ENCODE results near the gene ATP6AP2.

Gene ATP6AP2, protein sequence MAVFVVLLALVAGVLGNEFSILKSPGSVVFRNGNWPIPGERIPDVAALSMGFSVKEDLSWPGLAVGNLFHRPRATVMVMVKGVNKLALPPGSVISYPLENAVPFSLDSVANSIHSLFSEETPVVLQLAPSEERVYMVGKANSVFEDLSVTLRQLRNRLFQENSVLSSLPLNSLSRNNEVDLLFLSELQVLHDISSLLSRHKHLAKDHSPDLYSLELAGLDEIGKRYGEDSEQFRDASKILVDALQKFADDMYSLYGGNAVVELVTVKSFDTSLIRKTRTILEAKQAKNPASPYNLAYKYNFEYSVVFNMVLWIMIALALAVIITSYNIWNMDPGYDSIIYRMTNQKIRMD

DNA sequence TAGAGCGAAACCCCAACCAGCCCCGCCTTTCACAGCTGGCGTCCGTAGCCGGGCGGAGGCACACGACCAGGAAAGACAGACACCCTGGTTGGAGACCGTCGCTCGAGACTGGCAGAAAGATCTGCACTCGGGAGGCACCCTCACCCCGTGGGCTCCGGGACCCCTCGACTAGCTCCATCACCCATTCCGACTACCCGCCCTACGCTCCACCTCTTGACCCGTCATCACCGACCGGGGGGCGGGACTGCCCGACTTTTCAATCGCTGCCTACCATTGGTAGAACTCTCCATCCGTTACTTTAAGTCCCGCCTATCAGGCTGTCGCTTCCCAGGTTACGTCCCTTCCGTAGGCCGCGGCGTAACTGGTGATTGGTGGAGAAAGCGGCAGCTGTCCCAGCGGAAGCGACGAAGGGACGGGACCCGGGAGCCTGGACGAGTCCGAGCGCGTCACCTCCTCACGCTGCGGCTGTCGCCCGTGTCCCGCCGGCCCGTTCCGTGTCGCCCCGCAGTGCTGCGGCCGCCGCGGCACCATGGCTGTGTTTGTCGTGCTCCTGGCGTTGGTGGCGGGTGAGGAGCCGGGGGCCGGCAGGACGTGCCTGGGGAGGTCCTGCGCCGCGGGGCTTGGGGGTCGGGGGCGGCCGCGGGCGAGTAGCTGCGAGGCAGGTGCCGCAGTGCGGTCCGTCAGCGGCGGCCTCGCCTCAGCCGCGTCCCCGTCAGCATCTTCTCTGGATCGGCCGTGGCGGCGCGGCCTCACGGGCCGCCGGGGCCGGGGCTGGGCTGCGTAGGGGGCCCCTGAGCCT, at the start of gene ATP6AP2:
Gene ATP6AP2, plus strand, starts transcription at position 434 of the 799 bp plus-strand sequence. Its CDS starts 96 bp downstream, at position 530.
- no peaks in the 10 kb centered on the region for H3K36me3 ChIP-seq (ENCODE audit: control insufficient read depth in 1 of 2, insufficient read depth in 2 of 2, low read length in 2 of 2)
- H3K9me3 ChIP-seq (ENCODE audit: control insufficient read depth in 1 of 2, low read length in 2 of 2), result no peaks in the 10 kb centered on the region
- peaks cover 0 to 10% of the 10 kb centered on the region in 2 donors for H3K4me1 ChIP-seq (ENCODE audit: control insufficient read depth in 1 of 2, insufficient read depth in 2 of 2, low read length in 2 of 2)
- H3K27ac ChIP-seq (ENCODE audit: low read length), result peak within 1 kb of the TSS; percentile 77
- H3K27me3 ChIP-seq (ENCODE audit: low read depth, low read length), result no peaks in the 10 kb centered on the region
- H3K4me3 ChIP-seq (ENCODE audit: low read depth in 1 of 2, low read length in 2 of 2), result peak within 1 kb of the TSS; percentile 71 to 73

- H3K9me3 ChIP-seq (ENCODE audit: control insufficient read depth in 1 of 2, low read length in 2 of 2), result no peaks in the 10 kb centered on the region
- no peaks in the 10 kb centered on the region for H3K4me1 ChIP-seq (ENCODE audit: control insufficient read depth in 1 of 2, insufficient read depth in 2 of 2, low read length in 2 of 2)
- H3K27ac ChIP-seq (ENCODE audit: low read length), result no peak overlapping the region
- no peak overlapping the region for H3K4me3 ChIP-seq (ENCODE audit: low read depth in 1 of 2, low read length in 2 of 2)
- H3K36me3 ChIP-seq (ENCODE audit: control insufficient read depth in 1 of 2, insufficient read depth in 2 of 2, low read length in 2 of 2), result no peaks in the 10 kb centered on the region
- no peaks in the 10 kb centered on the region for H3K27me3 ChIP-seq (ENCODE audit: low read depth, low read length)
These were observed 49.5 kb upstream of the ATP6AP2 start for GRCh38 chrX:40531056-40531826.

GRCh38 chrX:40537310-40537709, 43.5 kb upstream of the ATP6AP2 start:
- Histone ChIP-seq H3K27me3 (ENCODE audit: low read depth, low read length) (no peaks in the 10 kb centered on the region), H3K36me3 (ENCODE audit: control insufficient read depth in 1 of 2, insufficient read depth in 2 of 2, low read length in 2 of 2) (no peaks in the 10 kb centered on the region), H3K4me3 (ENCODE audit: low read depth in 1 of 2, low read length in 2 of 2) (no peak overlapping the region), H3K27ac (ENCODE audit: low read length) (no peak overlapping the region), H3K9me3 (ENCODE audit: control insufficient read depth in 1 of 2, low read length in 2 of 2) (no peaks in the 10 kb centered on the region), H3K4me1 (ENCODE audit: control insufficient read depth in 1 of 2, insufficient read depth in 2 of 2, low read length in 2 of 2) (no peaks in the 10 kb centered on the region)

DNA sequence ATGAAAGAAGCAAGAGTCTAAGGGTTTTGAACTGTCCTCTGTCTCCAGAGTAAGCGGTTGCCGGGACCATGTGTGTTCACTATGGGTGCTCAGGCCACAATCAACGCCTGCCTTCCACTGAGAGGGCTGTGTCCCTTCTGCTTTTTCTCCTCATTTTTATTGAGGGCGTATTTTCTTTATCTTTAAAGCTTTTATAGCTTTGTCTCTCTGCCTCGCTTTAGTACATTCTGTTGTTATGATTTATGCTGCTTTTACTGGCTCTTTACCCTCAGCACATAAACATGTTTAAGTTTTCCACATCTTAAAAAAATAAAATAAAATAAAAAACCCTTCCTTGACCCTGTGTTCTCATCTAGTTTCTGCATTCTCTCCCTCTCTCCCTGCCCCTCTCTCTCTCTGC, 42.4 kb upstream of the ATP6AP2 start:
- Histone ChIP-seq H3K36me3 (ENCODE audit: control insufficient read depth in 1 of 2, insufficient read depth in 2 of 2, low read length in 2 of 2) (no peaks in the 10 kb centered on the region), H3K9me3 (ENCODE audit: control insufficient read depth in 1 of 2, low read length in 2 of 2) (no peaks in the 10 kb centered on the region), H3K4me3 (ENCODE audit: low read depth in 1 of 2, low read length in 2 of 2) (no peak overlapping the region), H3K4me1 (ENCODE audit: control insufficient read depth in 1 of 2, insufficient read depth in 2 of 2, low read length in 2 of 2) (no peaks in the 10 kb centered on the region), H3K27me3 (ENCODE audit: low read depth, low read length) (no peaks in the 10 kb centered on the region), H3K27ac (ENCODE audit: low read length) (no peak overlapping the region)

DNA sequence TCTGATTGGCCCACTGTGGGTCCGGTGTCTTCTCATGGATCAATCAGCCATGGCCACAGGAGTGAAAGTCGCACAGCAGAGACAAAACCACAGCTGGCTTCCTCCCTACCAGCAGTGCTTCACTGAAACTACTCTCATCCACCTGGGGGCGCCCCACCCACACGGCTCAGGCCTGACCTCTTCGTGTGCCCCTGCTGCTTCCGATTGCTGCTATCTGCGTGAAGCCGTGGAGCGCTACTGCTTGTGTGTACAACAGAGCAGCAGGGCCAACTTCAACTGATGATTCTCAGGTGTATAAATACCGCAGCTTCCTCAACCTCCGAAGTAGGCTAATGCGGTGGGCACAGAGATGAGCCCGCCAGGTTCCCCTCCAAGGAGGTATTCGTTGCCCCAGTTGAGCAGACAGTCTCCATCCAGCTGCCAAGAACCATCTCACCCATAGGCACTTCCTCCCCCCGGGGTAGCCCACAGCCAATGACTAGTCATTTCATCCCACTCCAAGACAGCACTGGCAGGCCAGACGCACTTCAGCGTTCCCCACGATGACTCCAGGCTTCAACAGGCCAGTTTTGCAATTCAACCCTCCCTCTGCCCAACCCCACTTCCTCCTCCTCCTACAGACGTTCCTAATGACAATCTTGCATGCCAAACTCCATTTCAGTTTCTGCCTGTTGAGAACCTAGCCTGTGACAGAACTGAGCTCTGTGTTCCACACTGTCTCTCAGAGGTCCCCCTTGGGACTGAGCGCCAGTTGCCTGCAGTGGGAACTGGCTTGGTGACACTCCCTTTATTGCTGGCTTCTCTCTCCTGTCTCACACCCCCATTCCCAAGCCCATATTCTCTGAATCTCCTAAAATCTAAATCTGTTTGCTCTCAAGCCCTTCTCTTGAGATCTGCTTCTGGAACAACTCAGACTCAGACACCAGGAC, 41.3 kb upstream of the ATP6AP2 start:
- H3K36me3 ChIP-seq (ENCODE audit: control insufficient read depth in 1 of 2, insufficient read depth in 2 of 2, low read length in 2 of 2), result no peaks in the 10 kb centered on the region

DNA sequence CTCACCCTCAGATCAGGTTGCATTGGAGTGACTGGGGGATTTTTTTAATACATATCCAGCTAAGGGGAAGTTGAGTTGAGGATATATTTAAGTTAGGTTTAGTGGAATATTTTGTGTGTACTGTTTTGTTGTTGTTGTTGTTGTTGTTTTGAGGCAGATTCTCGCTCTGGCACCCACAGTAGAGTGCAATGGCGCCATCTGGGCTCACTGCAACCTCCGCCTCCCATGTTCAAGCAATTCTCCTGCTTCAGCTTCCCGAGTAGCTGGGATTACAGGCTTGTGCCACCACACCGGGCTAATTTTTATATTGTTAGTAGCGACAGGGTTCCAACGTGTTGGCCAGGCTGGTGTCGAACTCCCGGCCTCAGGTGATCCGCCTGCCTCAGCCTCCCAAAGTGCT, 38.6 kb upstream of the ATP6AP2 start:
- Histone ChIP-seq H3K27ac (ENCODE audit: low read length) (no peak overlapping the region), H3K36me3 (ENCODE audit: control insufficient read depth in 1 of 2, insufficient read depth in 2 of 2, low read length in 2 of 2) (no peaks in the 10 kb centered on the region), H3K27me3 (ENCODE audit: low read depth, low read length) (no peaks in the 10 kb centered on the region), H3K9me3 (ENCODE audit: control insufficient read depth in 1 of 2, low read length in 2 of 2) (no peaks in the 10 kb centered on the region), H3K4me1 (ENCODE audit: control insufficient read depth in 1 of 2, insufficient read depth in 2 of 2, low read length in 2 of 2) (peaks cover 0 to 6% of the 10 kb centered on the region in 2 donors), H3K4me3 (ENCODE audit: low read depth in 1 of 2, low read length in 2 of 2) (no peak overlapping the region)

More for the DNA sequence above, 41.3 kb upstream of the ATP6AP2 start:
- peaks cover 0 to 3% of the 10 kb centered on the region in 2 donors for H3K4me1 ChIP-seq (ENCODE audit: control insufficient read depth in 1 of 2, insufficient read depth in 2 of 2, low read length in 2 of 2)
- H3K9me3 ChIP-seq (ENCODE audit: control insufficient read depth in 1 of 2, low read length in 2 of 2), result no peaks in the 10 kb centered on the region
- H3K27ac ChIP-seq (ENCODE audit: low read length), result no peak overlapping the region
- no peak overlapping the region for H3K4me3 ChIP-seq (ENCODE audit: low read depth in 1 of 2, low read length in 2 of 2)
- H3K27me3 ChIP-seq (ENCODE audit: low read depth, low read length), result no peaks in the 10 kb centered on the region

- peaks cover 0 to 6% of the 10 kb centered on the region in 2 donors for H3K4me1 ChIP-seq (ENCODE audit: control insufficient read depth in 1 of 2, insufficient read depth in 2 of 2, low read length in 2 of 2)
- H3K9me3 ChIP-seq (ENCODE audit: control insufficient read depth in 1 of 2, low read length in 2 of 2), result no peaks in the 10 kb centered on the region
- H3K27ac ChIP-seq (ENCODE audit: low read length), result no peak overlapping the region
- no peaks in the 10 kb centered on the region for H3K36me3 ChIP-seq (ENCODE audit: control insufficient read depth in 1 of 2, insufficient read depth in 2 of 2, low read length in 2 of 2)
- H3K4me3 ChIP-seq (ENCODE audit: low read depth in 1 of 2, low read length in 2 of 2), result no peak overlapping the region
- no peaks in the 10 kb centered on the region for H3K27me3 ChIP-seq (ENCODE audit: low read depth, low read length)
These were observed 37.8 kb upstream of the ATP6AP2 start for GRCh38 chrX:40542972-40543371.

- H3K4me3 ChIP-seq (ENCODE audit: low read depth in 1 of 2, low read length in 2 of 2), result no peak overlapping the region
- H3K27ac ChIP-seq (ENCODE audit: low read length), result peak overlapping the region; percentile 23
- no peaks in the 10 kb centered on the region for H3K9me3 ChIP-seq (ENCODE audit: control insufficient read depth in 1 of 2, low read length in 2 of 2)
- no peaks in the 10 kb centered on the region for H3K36me3 ChIP-seq (ENCODE audit: control insufficient read depth in 1 of 2, insufficient read depth in 2 of 2, low read length in 2 of 2)
- H3K27me3 ChIP-seq (ENCODE audit: low read depth, low read length), result no peaks in the 10 kb centered on the region
- H3K4me1 ChIP-seq (ENCODE audit: control insufficient read depth in 1 of 2, insufficient read depth in 2 of 2, low read length in 2 of 2), result peaks cover 0 to 6% of the 10 kb centered on the region in 2 donors
These were observed 37.0 kb upstream of the ATP6AP2 start for GRCh38 chrX:40543661-40544328.

- H3K9me3 ChIP-seq (ENCODE audit: control insufficient read depth in 1 of 2, low read length in 2 of 2), result no peaks in the 10 kb centered on the region
- H3K27me3 ChIP-seq (ENCODE audit: low read depth, low read length), result no peaks in the 10 kb centered on the region
- no peaks in the 10 kb centered on the region for H3K36me3 ChIP-seq (ENCODE audit: control insufficient read depth in 1 of 2, insufficient read depth in 2 of 2, low read length in 2 of 2)
- peak overlapping the region; percentile 23 for H3K27ac ChIP-seq (ENCODE audit: low read length)
- H3K4me3 ChIP-seq (ENCODE audit: low read depth in 1 of 2, low read length in 2 of 2), result no peak overlapping the region
- H3K4me1 ChIP-seq (ENCODE audit: control insufficient read depth in 1 of 2, insufficient read depth in 2 of 2, low read length in 2 of 2), result peaks cover 0 to 6% of the 10 kb centered on the region in 2 donors
These were observed 36.2 kb upstream of the ATP6AP2 start for GRCh38 chrX:40544343-40545266.
